DND-41 (cell line): Measurements from ENCODE around the gene RIOX2.

Source experiments
- CTCF ChIP-seq: IDR thresholded peaks from 2 replicates; pipeline ENCODE4 v1.5.1; 2012; ENCODE audit warnings: borderline replicate concordance, low read length, moderate library complexity, mild to moderate bottlenecking; ENCODE audit not compliant: poor library complexity, severe bottlenecking; ENCODE audit errors: extremely low read depth
- EZH2 ChIP-seq: IDR thresholded peaks from 3 replicates; pipeline ENCODE4 v1.6.1; 2012; ENCODE audit warnings: borderline replicate concordance, low read depth, mild to moderate bottlenecking, moderate library complexity, low read length, inconsistent platforms; ENCODE audit not compliant: severe bottlenecking

GRCh38 chr3:97974996-97975395, 2.8 kb upstream of the RIOX2 start:
- no peak for TF ChIP-seq CTCF
- no peak for TF ChIP-seq EZH2
